Vagina (tissue), 2 donors: Measurements from ENCODE around the gene PARVB.

Source experiments
- POLR2A ChIP-seq, 2 donors: fragments of 450-650 bp; IDR thresholded peaks; one replicate each; pipeline ENCODE4 v1.6.1; 2017; ENCODE audit warnings: antibody characterized with exemption in 2 of 2, mild to moderate bottlenecking in 2 of 2, moderate library complexity in 2 of 2
- POLR2AphosphoS5 ChIP-seq, 2 donors: sonication (generic); formaldehyde crosslinking; IDR thresholded peaks; one replicate each; pipeline ENCODE4 v1.9.0; 2017; ENCODE audit warnings: antibody characterized with exemption in 2 of 2, mild to moderate bottlenecking in 2 of 2, low read depth in 1 of 2; ENCODE audit not compliant: insufficient read depth in 1 of 2
- TF ChIP-seq, protein P1 (sequence below), 3 experiments: fragments of 450-650 bp in 2 of 3; fragments of 200-600 bp in 1 of 3; sonication (generic) in 1 of 3; IDR thresholded peaks; one replicate each; pipeline ENCODE4 v1.5.1; 2017 to 2019; ENCODE audit warnings: antibody characterized with exemption in 3 of 3, mild to moderate bottlenecking in 2 of 3, moderate library complexity in 2 of 3

DNA sequence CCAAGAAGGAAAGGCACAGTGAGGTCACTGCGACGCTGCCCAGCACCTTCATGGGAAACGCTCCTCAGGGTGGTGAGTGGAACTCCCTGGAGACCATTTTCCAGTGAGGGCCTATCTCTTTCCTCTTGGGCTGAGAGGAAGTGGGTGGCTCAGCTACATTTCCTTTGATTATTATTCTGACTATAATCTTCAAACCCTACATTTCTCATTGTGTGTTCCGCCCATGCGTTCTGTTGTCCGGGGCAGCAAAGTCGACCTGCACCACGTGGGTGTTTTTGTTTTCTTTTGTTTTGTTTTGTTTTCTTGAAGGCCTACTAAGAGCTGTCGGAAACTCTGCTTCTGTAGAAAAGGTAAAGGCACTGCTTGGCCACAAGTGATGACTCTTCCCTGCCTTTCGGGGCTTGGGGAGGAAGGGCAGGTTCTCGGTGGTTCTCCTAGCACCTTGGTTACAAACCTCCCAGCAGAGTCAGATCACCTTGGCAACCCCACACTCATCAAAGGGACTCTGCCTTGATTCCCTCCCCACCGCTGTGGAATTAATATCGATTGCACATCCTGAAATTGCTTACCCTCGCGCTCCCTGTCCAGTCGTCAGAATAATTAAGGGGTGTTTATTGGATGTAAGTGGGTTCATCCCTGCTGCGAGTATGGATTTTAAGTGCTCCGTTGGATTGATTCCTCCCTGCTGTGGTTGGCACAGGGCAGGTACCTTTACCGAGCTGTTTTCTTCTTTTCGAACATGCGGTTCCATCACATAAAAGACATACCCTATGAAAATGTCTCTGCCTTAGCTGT is 7.3 kb downstream of the PARVB start:
- no peak for TF ChIP-seq POLR2A (IDR thresholded peaks at IDR 0.05)
- TF ChIP-seq, protein P1, sequence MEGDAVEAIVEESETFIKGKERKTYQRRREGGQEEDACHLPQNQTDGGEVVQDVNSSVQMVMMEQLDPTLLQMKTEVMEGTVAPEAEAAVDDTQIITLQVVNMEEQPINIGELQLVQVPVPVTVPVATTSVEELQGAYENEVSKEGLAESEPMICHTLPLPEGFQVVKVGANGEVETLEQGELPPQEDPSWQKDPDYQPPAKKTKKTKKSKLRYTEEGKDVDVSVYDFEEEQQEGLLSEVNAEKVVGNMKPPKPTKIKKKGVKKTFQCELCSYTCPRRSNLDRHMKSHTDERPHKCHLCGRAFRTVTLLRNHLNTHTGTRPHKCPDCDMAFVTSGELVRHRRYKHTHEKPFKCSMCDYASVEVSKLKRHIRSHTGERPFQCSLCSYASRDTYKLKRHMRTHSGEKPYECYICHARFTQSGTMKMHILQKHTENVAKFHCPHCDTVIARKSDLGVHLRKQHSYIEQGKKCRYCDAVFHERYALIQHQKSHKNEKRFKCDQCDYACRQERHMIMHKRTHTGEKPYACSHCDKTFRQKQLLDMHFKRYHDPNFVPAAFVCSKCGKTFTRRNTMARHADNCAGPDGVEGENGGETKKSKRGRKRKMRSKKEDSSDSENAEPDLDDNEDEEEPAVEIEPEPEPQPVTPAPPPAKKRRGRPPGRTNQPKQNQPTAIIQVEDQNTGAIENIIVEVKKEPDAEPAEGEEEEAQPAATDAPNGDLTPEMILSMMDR (IDR thresholded peaks at IDR 0.05) = no peak
- TF ChIP-seq POLR2AphosphoS5 (IDR thresholded peaks at IDR 0.05; ENCODE audit: insufficient read depth in 1 of 2, low read depth in 1 of 2) = no peak
